GM23248 (cell line): ENCODE measurements around the gene NPIPB8.

ENCODE experiments used
- EZH2 ChIP-seq: fragments of 200-600 bp; sonication (generic); IDR thresholded peaks from 2 replicates; pipeline ENCODE4 v1.6.1; 2018; ENCODE audit warnings: antibody characterized with exemption, mild to moderate bottlenecking; ENCODE audit not compliant: insufficient read depth, poor library complexity, severe bottlenecking
- EZH2phosphoT487 ChIP-seq: fragments of 200-600 bp; sonication (generic); IDR thresholded peaks from 2 replicates; pipeline ENCODE4 v1.6.1; 2018; ENCODE audit warnings: antibody characterized with exemption, moderate library complexity, mild to moderate bottlenecking, low read depth; ENCODE audit not compliant: insufficient read depth

GRCh38 chr16:28623172-28623711, 14.6 kb upstream of the NPIPB8 start:
- TF ChIP-seq EZH2 (no peak), EZH2phosphoT487 (no peak)
